GM18873 (cell line): ENCODE results near the gene CRTC3.

ENCODE experiments used
- ATAC-seq: cut with Tn5 transposase; IDR thresholded peaks from one replicate; pipeline ENCODE4 v1.9.1; 2021; ENCODE audit warnings: mild to moderate bottlenecking, moderate library complexity, moderate number of reproducible peaks; ENCODE audit not compliant: unreplicated experiment, low FRiP score

The CRTC3 gene

DNA sequence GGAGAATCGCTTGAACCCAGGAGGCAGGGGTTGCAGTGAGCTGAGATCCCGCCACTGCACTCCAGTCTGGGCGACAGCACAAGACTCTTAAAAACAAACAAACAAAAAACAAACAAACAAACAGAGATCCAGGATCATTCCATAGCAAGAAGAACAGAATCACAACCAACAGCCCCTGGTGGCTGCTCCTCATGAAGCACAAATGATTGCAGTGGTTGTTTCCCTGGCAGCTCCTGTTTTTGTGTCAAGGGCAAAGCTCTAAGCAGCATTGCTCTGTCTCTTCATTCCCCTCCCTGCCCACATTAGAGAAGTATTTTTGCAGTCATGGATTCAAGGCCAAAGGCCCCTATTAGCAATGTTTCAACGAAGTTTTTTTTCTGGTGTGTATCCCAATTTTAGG lies 161.6 kb downstream of the CRTC3 start:
- no peak for ATAC-seq

DNA sequence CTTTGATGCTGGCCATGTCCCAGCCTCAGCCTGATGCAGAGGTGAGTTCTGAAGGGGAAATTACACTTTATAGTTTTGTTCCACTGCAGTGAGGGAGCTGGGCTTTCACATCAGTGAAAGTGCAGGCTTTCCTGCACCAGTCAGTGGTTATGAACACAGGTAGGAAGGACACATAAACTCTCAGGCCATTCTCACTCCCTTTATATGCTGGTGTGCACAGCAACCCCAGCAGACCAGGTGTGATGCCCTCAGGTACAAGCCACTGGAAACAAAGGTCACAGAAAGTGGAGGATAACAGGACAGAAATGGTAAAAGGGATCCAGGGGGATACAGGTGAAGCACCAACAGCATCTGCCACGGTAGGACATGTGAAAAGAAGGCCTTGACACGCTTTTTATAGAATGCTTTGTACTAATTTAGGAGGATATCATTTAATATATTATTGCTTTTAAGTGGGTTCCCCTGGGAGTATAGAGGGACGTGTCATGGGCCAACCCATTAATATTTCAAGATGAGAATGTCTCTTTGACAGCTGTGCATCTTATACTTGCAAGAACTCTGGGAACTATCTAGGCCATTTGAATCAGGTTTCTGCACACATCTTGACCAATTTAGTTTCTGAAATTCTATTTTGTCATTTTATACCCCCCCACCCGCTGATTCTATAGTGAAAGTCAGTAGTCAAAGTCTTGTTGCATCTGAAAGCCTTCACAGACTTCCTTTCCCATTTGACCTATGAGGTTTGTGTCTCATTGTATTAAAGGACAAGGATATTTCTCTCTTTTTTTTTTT lies 162.5 kb downstream of the CRTC3 start:
- no peak for ATAC-seq
